ENCODE results near the gene RHOBTB1. TPM values are rescaled to one million over a fixed set of nuclear protein-coding genes. Genes with fewer than 3 reads are reported as not detected.

The RHOBTB1 gene
- total RNA-seq, 1 donor from 2014 or later, result 21.5 TPM

GRCh38 chr10:60980997-60981396 is 37.0 kb upstream of the RHOBTB1 start:
- no peak overlapping the region for H3K4me3 Mint-ChIP-seq
- no peak for DNase-seq (ENCODE audit: low spot score)
- Histone ChIP-seq H4K20me1 (ENCODE audit: low read depth) (no peaks in the 10 kb centered on the region), H2AFZ (replicated peaks) (no peak overlapping the region), H3K36me3 (no peaks in the 10 kb centered on the region), H3K79me2 (ENCODE audit: low read depth) (no peaks in the 10 kb centered on the region), H3K4me1 (no peaks in the 10 kb centered on the region), H3K9ac (no peak overlapping the region), H3K4me2 (no peak overlapping the region), H3K27ac (no peak overlapping the region), H3K9me3 (ENCODE audit: low read depth) (no peaks in the 10 kb centered on the region), H3K27me3 (no peaks in the 10 kb centered on the region), H3F3A (ENCODE audit: low read depth) (no peaks in the 10 kb centered on the region), H3K4me3 (no peak overlapping the region)
- H3K27ac Mint-ChIP-seq, result no peak overlapping the region
- no peaks in the 10 kb centered on the region for H3K36me3 Mint-ChIP-seq
- H3K9me3 Mint-ChIP-seq, result no peaks in the 10 kb centered on the region
- TF ChIP-seq CTCF (IDR thresholded peaks at IDR 0.05) (no peak), EZH2 (IDR thresholded peaks at IDR 0.05) (no peak), EZH2phosphoT487 (IDR thresholded peaks at IDR 0.05) (no peak)
- no peaks in the 10 kb centered on the region for H3K4me1 Mint-ChIP-seq
- no peaks in the 10 kb centered on the region for H3K27me3 Mint-ChIP-seq (ENCODE audit: insufficient read depth, low read depth)

GRCh38 chr10:60979667-60980104 is 35.7 kb upstream of the RHOBTB1 start:
- Histone ChIP-seq H4K20me1 (ENCODE audit: low read depth) (no peaks in the 10 kb centered on the region), H3K4me3 (no peak overlapping the region), H3K79me2 (ENCODE audit: low read depth) (no peaks in the 10 kb centered on the region), H3F3A (ENCODE audit: low read depth) (no peaks in the 10 kb centered on the region), H3K36me3 (no peaks in the 10 kb centered on the region), H3K27me3 (no peaks in the 10 kb centered on the region), H3K4me1 (no peaks in the 10 kb centered on the region), H3K9me3 (ENCODE audit: low read depth) (no peaks in the 10 kb centered on the region), H3K27ac (no peak overlapping the region), H3K9ac (no peak overlapping the region), H2AFZ (replicated peaks) (no peak overlapping the region), H3K4me2 (no peak overlapping the region)
- TF ChIP-seq CTCF (IDR thresholded peaks at IDR 0.05), result no peak
- no peak for TF ChIP-seq EZH2phosphoT487 (IDR thresholded peaks at IDR 0.05)
- no peak for TF ChIP-seq EZH2 (IDR thresholded peaks at IDR 0.05)
- no peaks in the 10 kb centered on the region for H3K9me3 Mint-ChIP-seq
- H3K27ac Mint-ChIP-seq, result no peak overlapping the region
- no peak overlapping the region for H3K4me3 Mint-ChIP-seq
- H3K4me1 Mint-ChIP-seq, result no peaks in the 10 kb centered on the region
- no peaks in the 10 kb centered on the region for H3K27me3 Mint-ChIP-seq (ENCODE audit: insufficient read depth, low read depth)
- H3K36me3 Mint-ChIP-seq, result no peaks in the 10 kb centered on the region
- DNase-seq (ENCODE audit: low spot score), result no peak

GRCh38 chr10:60978287-60979115 is 34.5 kb upstream of the RHOBTB1 start:
- no peaks in the 10 kb centered on the region for H3K36me3 ChIP-seq
- Mint-ChIP-seq H3K4me3 (no peak overlapping the region), H3K4me1 (no peaks in the 10 kb centered on the region), H3K36me3 (no peaks in the 10 kb centered on the region), H3K9me3 (no peaks in the 10 kb centered on the region), H3K27me3 (ENCODE audit: insufficient read depth, low read depth) (no peaks in the 10 kb centered on the region), H3K27ac (no peak overlapping the region)
- H3K27ac ChIP-seq, result no peak overlapping the region
- no peaks in the 10 kb centered on the region for H3K79me2 ChIP-seq (ENCODE audit: low read depth)
- H3K4me3 ChIP-seq, result no peak overlapping the region
- H3K4me2 ChIP-seq, result no peak overlapping the region
- H3K9ac ChIP-seq, result no peak overlapping the region
- no peaks in the 10 kb centered on the region for H3K9me3 ChIP-seq (ENCODE audit: low read depth)
- no peaks in the 10 kb centered on the region for H4K20me1 ChIP-seq (ENCODE audit: low read depth)
- no peaks in the 10 kb centered on the region for H3K27me3 ChIP-seq
- TF ChIP-seq EZH2 (IDR thresholded peaks at IDR 0.05), result no peak
- TF ChIP-seq CTCF (IDR thresholded peaks at IDR 0.05), result no peak
- TF ChIP-seq EZH2phosphoT487 (IDR thresholded peaks at IDR 0.05), result no peak
- no peak for DNase-seq (ENCODE audit: low spot score)
- H3F3A ChIP-seq (ENCODE audit: low read depth), result no peaks in the 10 kb centered on the region
- H3K4me1 ChIP-seq, result no peaks in the 10 kb centered on the region
- H2AFZ ChIP-seq (replicated peaks), result no peak overlapping the region
